GM19468 (cell line): ENCODE results near the gene SIPA1L3.

ENCODE experiments used
- ATAC-seq: cut with Tn5 transposase; IDR thresholded peaks from one replicate; pipeline ENCODE4 v1.9.1; 2021; ENCODE audit warnings: mild to moderate bottlenecking, moderate library complexity, moderate number of reproducible peaks; ENCODE audit not compliant: unreplicated experiment; ENCODE audit errors: extremely low read depth

Gene SIPA1L3

GRCh38 chr19:38082256-38083118 is 175.5 kb downstream of the SIPA1L3 start:
- ATAC-seq = no peak

DNA sequence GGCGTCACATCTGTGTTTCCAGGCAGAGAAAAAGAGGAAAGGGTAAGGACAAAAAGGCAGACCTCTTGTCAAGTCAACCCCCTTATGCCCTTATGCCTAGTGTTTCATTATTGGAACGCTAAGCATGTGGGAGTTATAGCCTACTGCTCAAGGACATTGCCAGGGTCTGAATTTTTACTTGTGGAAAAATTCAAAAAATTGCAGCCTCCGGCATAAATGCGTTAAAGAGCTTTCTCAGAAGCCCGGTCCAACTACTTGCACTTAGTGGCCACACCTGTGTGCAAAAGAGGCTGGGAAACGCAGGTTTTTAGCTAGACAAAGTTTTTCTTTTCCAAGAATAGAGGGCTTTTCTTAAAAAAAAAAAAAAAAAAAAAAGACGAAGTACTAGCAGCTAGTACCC is 177.2 kb downstream of the SIPA1L3 start:
- ATAC-seq = no peak

- no peak for ATAC-seq
Measured at GRCh38 chr19:38089440-38089839, 182.4 kb downstream of the SIPA1L3 start.

- ATAC-seq = no peak
Measured at GRCh38 chr19:38093154-38093553, 186.1 kb downstream of the SIPA1L3 start.

GRCh38 chr19:38093587-38093986 is 186.6 kb downstream of the SIPA1L3 start:
- no peak for ATAC-seq

- ATAC-seq = no peak
Measured at GRCh38 chr19:38095411-38096308, 188.7 kb downstream of the SIPA1L3 start.

- no peak for ATAC-seq
Measured at GRCh38 chr19:38099966-38100365, 193.0 kb downstream of the SIPA1L3 start.

- no peak for ATAC-seq
Measured at GRCh38 chr19:38100589-38100988, 193.6 kb downstream of the SIPA1L3 start.

GRCh38 chr19:38101723-38102122 is 194.7 kb downstream of the SIPA1L3 start:
- ATAC-seq = no peak

- ATAC-seq = no peak
Measured at GRCh38 chr19:38105574-38105973, 198.6 kb downstream of the SIPA1L3 start.

- no peak for ATAC-seq
Measured at GRCh38 chr19:38107129-38107528, 200.1 kb downstream of the SIPA1L3 start.

- no peak for ATAC-seq
Measured at GRCh38 chr19:38111898-38112297, 204.9 kb downstream of the SIPA1L3 start.

DNA sequence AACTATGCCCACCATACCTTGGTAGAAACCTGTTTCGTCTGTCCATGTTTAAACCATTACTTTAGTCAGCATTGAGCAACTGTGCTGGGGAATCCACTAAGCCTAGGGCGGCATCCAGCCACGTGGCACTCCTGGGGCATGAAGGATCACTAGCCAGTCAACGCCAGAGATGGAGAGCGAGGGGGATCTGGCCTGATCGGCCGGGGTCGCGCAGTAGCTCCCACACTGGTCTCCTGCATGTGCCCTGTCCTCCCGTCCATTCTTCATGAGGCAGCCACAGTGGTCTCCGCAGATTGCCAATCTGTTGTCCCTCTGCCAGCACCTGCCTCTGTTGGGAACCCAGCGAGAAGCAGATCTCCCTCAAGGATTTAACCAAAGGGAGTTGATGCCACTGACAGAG is 207.6 kb downstream of the SIPA1L3 start:
- no peak for ATAC-seq

GRCh38 chr19:38115271-38115802 is 208.3 kb downstream of the SIPA1L3 start:
- no peak for ATAC-seq

- no peak for ATAC-seq
Measured at GRCh38 chr19:38118176-38118575, 211.2 kb downstream of the SIPA1L3 start.

GRCh38 chr19:38120471-38121025 is 213.5 kb downstream of the SIPA1L3 start:
- no peak for ATAC-seq

DNA sequence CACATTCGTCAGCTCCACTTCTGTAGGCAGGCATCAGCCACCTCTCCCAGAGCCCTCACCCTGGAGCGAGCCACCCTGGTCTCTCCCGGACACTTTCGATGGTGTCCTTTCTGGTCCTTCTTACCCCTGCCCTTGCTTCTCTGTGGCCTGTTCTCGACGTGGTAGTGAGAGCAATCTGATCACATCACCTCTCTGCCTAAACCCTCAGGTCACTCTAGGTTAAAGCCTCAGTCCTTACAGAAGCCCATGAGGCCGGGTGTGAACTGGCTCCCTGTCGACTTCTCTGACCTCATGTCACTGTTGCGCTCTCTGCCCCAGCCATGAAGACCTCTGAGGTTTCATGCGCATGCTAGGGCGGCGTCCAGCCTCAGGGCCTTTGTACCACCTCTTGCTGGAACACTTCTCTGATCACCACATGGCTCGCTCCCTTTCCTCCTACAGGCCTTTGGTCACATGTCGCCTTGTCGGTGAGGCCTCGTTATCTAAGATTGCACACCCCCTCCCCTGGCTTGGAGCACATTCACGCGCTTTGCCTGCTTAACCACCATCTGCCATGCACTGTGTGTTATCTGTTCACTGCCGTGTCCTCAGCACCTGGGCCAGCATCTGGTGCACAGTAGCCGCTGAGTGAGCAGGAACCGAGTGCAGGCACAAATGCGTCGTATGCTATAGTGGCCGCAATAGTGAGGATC is 215.5 kb downstream of the SIPA1L3 start:
- ATAC-seq = no peak

- no peak for ATAC-seq
Measured at GRCh38 chr19:38125238-38125637, 218.2 kb downstream of the SIPA1L3 start.

GRCh38 chr19:38130399-38130798 is 223.4 kb downstream of the SIPA1L3 start:
- no peak for ATAC-seq

- no peak for ATAC-seq
Measured at GRCh38 chr19:38132781-38133180, 225.8 kb downstream of the SIPA1L3 start.
